GM12872 (cell line): Measurements from ENCODE around the gene SPNS2.

Source experiments
- TF ChIP-seq, protein P1 (sequence below): IDR thresholded peaks from 3 replicates; pipeline ENCODE4 v1.5.1; 2011; ENCODE audit warnings: low read depth, mild to moderate bottlenecking, low read length, moderate library complexity; ENCODE audit not compliant: insufficient read depth

The SPNS2 gene

DNA sequence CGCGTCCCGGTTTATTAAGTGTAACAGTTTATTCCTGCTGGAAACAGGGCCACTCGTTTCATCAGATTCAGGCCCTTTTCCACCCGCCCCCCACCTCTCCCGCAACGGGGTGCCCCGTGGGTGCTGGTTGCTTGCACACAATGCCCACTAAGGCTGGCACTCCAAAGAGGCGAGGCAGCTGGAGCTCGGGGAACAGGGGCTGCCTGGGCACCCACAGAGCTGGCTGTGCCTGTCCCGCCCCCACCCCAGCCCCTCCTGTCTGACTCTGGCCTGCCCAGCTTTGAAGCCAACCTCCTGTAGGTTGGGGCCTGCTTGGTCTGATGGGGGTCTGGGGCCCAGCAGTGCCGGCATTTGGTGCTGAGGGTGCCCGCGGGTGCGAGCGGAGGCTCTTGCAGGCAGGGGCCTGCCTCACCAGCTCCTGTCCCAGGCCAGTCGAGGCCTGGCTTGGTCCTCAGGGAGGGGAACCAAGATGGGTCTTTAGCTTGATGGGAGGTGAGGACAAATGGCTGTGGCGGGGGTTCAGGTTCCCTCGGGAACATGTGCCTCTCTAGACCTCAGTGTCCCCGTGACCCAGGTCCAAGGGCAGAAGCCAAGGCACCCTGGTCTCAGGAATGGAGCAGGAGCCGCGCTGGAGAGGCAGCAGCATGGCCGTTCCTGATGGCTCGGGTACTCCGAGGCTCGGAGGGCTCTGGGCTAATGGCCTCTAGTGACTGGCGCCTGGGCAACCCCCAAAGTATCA is 36.4 kb downstream of the SPNS2 start:
- TF ChIP-seq, protein P1, sequence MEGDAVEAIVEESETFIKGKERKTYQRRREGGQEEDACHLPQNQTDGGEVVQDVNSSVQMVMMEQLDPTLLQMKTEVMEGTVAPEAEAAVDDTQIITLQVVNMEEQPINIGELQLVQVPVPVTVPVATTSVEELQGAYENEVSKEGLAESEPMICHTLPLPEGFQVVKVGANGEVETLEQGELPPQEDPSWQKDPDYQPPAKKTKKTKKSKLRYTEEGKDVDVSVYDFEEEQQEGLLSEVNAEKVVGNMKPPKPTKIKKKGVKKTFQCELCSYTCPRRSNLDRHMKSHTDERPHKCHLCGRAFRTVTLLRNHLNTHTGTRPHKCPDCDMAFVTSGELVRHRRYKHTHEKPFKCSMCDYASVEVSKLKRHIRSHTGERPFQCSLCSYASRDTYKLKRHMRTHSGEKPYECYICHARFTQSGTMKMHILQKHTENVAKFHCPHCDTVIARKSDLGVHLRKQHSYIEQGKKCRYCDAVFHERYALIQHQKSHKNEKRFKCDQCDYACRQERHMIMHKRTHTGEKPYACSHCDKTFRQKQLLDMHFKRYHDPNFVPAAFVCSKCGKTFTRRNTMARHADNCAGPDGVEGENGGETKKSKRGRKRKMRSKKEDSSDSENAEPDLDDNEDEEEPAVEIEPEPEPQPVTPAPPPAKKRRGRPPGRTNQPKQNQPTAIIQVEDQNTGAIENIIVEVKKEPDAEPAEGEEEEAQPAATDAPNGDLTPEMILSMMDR = no peak

GRCh38 chr17:4535667-4536258 is 37.1 kb downstream of the SPNS2 start:
- TF ChIP-seq, protein P1 = no peak

DNA sequence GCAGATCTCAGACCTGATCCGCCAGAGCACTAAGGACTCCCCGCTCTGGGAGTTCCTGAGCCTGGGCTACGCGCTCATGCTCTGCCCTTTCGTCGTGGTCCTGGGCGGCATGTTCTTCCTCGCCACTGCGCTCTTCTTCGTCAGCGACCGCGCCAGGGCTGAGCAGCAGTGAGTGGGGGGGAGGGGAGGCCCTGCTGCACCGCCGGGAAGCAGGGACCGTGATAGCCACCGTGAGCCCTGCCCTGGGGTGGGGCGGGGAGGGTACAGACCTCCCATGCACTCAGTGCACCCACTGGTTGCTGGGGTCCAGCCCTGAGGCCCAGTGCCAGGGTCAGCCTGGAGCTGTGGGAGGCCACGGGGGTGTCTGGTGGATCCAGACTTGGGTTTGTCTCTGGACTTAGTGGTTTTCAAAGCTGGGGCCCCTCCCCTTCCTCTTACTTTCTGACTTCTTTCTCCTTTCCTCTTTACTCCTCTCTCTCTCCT is 37.6 kb downstream of the SPNS2 start:
- TF ChIP-seq, protein P1 = no peak

GRCh38 chr17:4536742-4537411 is 38.2 kb downstream of the SPNS2 start:
- TF ChIP-seq, protein P1 = no peak

GRCh38 chr17:4537451-4538235 is 39.0 kb downstream of the SPNS2 start:
- TF ChIP-seq, protein P1 = no peak

GRCh38 chr17:4538236-4539002 is 39.7 kb downstream of the SPNS2 start:
- TF ChIP-seq, protein P1 = no peak
